GM21515 (cell line): ENCODE results near the gene MPP3.
"Not testable (repeated sequence)": the region's sequence is repeated elsewhere in the genome, so short reads cannot be mapped to it uniquely, and the experiment has no call there.

Experiments used
- ATAC-seq: cut with Tn5 transposase; IDR thresholded peaks from one replicate; pipeline ENCODE4 v1.9.1; 2021; ENCODE audit not compliant: unreplicated experiment

The MPP3 gene

DNA sequence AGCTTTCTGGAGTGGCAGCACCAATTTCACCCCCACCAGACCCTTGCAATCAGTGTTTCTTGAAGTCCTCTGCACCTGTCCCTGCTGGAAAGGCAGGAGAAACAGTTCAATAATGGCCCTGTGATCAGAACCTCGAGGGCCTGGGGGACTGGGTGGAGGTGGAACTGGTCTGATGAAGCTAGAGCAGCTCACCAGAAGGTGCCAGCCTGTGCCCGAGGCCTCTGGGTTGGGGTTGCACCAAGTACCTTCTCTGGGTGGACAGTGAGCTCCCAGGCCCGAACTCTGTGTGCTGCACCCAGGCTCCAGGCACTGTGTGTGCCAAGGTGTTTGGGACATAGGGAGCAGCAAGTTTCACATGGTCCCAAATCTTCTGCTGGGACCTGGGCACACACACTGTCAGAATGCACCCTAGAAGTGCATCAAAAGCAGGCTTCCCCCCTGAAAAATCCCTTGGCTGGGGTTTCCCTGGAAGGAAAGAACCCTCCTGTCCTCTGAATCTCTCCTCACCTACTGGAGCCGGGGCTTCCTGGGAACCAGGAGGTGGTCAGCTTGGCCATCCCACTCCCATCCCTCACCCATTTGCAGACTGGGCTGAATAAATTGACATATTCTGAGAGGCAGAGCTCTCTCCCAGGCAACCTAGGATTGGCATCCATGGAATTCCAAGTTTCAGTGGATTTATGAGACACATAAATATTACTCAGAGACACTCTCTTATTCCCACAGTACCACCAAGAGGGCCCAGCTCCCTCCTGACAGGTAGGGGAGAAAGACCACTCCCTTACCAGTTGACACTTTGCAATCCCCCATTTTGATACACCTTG lies 31.4 kb upstream of the MPP3 start:
- no peak for ATAC-seq

DNA sequence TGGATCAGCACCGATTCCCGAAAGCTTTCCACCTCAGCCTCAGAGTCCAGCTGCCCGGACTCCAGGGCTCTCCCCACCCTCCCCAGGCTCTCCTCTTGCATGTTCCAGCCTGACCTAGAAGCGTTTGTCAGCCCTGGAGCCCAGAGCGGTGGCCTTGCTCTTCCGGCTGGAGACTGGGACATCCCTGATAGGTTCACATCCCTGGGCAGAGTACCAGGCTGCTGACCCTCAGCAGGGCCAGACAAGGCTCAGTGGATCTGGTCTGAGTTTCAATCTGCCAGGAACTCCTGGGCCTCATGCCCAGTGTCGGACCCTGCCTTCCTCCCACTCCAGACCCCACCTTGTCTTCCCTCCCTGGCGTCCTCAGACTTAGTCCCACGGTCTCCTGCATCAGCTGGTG lies 29.0 kb upstream of the MPP3 start:
- ATAC-seq, result no peak

DNA sequence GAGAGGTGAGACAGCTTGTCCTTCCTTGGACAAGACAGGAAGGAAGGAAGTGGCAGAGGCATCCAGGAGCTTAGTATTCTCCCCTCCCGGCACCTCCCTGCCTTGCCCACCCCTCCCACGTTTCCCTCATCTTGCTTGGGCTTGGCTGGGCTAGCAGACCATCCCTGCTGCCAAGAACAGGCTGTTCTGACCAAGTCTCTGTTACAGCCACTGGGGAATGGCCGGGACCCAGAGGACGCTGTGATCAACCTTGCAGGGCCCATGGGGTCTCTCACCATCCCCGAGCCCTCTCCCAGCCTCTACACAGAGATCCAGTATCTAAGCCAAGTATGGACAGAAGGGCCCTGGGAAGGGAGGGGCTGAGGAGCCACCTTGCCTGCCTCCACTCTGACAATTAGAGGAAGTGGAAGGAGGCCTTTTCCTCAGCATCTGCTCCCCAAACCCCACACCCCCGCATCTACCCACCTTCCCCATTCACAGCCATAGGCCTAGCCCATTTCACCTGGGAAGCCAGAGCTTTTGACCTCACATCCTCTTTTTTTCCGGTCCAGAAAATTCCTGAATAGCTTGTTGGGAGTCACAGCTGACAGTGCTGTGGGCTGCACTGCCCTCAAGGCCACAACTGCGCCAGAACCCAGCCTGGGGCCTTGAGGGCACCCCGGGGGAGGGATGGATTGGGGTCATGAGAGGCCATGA lies 28.1 kb upstream of the MPP3 start:
- no peak for ATAC-seq

DNA sequence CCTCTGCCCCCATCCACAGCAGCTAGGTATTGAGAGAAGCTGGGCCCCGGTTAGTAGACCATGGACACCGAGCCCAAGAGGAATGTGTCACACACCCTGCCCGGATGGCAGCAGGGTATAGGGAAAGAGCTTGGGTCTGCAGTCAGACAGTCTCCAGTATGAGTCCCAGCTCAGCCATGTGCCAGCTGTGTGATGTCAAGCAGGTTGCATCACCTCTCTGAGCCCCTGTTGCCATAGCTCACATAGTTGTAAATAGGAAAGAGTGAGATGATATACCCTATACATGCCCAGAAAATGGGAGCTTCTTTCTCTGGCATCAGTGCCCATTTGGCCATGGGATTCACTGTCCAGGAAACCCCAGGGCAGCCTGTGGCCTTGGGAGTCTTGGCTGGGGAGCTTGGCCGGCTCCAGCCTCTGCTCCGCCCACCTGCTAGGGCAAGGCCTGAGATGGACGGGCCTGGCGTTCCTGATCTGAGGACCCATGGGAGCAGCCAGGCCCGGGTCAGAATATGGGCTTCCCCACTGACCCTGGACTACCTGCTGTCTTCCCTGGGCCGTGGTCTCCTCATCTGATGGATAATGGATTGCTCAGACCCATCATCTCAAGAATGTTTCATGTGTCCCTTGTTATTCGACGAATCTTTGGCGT lies 27.3 kb upstream of the MPP3 start:
- ATAC-seq, result no peak

DNA sequence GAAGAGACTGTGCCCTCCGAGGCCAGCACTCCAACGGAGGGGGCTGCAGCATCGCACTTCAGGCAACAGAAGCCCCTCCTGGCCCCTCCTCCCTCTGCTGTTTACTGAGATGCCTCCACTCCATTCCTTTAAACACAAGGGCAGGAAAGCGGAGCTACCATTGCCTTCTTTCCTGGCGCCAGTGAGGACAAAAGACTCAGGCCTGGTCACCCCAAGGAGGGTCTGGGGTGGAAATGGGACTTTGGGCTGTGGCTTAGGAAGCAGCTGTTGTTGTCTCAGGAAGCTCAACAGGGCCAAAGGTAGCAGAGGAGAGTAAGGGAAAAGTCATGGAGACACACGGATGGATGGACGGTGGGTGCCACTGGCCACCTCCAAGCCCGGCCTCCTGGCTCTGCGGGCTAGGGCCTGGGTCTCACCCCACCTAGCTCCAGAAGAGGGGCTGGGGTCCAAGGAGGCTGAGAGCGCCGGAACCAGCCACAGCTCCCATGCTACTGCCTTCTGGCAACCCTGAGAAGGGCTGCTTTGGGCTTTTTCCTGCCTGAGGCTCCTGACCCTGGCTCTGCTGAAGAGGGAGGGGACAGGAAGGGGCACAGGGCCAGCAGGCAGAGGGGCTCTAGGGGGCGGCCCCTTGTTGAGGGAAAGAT lies 25.1 kb upstream of the MPP3 start:
- ATAC-seq, result no peak

DNA sequence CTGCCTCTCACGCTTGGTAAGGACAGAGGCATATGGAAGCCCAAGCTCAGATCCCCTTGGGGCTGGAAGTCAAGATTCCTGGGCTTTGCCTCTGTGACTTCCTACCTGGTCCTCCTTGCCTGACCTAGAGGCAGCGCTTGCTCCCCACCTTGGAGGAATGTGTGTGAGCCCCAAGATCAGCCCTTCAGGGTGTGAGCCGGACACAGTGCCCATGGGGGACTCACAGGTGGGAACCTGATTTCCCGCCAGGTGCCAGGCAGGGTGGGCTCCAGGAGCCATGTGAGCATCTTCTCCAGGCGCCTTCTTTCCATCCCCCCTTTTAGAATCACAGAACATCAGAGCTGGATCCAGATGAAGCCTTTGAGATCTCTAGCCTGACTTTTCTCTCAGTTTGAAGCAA lies 24.2 kb upstream of the MPP3 start:
- no peak for ATAC-seq

DNA sequence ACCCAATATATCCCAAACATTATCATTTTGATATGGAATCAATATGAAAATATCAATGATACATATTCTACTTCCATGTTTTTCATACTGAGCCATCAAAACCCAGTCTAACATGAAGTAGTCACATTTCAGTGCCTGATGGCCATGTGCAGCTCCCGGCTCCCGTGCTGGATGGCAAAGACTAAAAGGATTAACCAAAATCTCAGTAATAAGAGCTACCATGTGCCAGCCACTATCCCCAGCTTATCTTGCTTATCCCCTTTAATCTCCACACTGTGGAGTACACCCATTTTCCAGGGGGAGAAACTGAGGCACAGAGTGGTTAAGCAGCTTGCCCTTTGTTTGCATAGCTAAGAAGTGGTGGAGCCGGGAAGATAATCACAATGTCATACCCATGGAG lies 23.2 kb upstream of the MPP3 start:
- no peak for ATAC-seq

DNA sequence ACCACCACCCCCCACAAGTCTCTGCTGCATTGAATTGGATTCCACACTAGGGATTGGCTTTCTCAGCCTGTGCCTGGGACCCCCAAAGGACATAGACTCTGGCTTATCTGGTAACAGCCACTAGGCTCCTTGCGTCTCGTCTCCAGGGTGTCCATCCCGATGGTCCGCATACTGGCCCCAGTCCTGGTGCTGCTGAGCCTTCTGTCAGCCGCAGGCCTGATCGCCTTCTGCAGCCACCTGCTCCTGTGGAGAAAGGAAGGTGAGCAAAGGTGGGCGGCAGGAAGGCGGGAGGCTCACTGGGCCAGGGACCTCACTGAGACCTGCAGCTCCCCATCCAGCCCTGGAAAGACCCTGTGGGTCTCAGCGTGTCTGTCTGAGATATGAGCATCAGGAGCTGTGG lies 22.1 kb upstream of the MPP3 start:
- no peak for ATAC-seq

DNA sequence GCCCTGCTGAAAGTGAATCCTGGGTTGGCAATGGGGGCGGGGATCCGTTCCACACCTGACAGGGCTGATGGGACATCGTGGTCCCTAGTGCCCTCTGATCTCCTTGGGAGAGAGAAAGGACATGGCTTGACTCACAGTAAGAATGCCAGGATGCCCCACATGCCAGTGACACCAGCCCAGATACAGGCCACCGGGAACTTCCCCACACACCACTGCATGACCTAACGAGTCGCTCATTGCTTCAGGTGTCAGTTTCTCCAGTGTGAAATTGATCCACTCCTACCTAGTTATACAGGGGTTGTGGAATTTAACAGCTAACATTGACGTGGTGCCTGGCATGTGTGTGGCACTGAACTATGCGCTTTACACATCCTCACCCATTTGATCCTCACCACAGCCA lies 21.6 kb upstream of the MPP3 start:
- no peak for ATAC-seq

DNA sequence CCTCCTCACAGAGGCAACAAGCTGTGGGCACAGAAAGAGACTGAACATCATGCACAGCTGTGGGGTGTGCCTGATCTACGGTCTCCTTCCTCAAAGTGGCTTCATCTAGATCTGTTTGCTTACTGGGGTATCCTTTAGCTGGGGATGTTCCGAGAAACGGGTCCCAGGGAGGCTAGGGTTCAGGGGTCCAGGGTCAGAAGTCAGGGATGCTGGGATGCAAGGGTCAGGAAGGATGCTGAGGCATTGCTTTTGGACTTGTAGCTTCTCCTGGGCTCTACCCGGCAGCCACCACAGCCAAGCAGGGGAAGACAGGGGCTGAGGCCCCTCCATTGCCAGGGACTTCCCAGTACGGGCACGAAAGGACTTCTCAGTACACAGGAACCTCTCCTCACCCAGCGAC lies 20.6 kb upstream of the MPP3 start:
- ATAC-seq, result no peak

DNA sequence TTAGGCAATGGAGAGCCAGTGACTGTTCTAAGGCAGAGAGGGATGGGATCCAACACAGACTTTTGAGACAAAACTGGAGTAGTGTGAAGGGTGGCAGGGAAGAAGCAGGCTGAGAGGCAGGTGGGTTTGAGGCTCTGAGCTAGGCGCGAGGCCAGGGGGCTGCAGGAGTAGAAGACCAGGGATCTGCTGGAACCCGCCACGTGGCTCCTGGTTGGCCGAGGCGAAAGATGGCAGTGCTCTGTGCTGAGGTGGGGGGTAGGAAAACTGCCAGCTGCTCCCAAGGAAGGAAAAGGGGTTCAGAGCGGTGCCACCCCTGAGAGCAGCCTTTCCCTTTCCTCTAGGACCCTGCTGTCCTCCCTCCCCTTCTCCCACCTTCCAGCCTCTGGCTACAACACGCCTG lies 19.6 kb upstream of the MPP3 start:
- no peak for ATAC-seq

DNA sequence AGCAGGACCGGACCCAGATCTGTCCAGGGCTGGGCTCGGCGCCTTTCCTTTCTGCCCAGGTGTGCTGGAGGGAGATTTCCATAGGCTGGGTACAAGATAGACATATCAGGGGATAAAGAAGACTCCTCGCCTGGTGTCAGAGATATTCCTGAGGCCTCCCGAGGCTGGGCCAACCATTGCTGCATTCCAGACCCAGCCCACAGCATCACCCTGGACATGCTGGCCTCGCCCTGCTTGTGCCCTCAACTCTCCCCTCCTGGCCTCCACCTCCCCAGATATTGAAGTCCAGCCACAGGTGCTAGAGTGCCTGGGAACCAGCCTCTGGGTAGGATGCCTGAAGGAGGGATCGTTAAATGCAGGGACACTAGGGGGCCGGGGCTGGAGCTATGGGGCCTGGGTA lies 16.2 kb upstream of the MPP3 start:
- ATAC-seq, result no peak

DNA sequence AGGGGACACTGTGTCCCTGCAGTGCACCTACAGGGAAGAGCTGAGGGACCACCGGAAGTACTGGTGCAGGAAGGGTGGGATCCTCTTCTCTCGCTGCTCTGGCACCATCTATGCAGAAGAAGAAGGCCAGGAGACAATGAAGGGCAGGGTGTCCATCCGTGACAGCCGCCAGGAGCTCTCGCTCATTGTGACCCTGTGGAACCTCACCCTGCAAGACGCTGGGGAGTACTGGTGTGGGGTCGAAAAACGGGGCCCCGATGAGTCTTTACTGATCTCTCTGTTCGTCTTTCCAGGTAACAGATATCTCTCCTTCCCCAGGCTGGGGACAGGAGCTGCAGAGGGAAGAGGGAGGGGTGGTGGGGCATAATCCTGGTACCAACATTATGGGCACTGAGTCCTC lies 15.7 kb upstream of the MPP3 start:
- no peak for ATAC-seq

DNA sequence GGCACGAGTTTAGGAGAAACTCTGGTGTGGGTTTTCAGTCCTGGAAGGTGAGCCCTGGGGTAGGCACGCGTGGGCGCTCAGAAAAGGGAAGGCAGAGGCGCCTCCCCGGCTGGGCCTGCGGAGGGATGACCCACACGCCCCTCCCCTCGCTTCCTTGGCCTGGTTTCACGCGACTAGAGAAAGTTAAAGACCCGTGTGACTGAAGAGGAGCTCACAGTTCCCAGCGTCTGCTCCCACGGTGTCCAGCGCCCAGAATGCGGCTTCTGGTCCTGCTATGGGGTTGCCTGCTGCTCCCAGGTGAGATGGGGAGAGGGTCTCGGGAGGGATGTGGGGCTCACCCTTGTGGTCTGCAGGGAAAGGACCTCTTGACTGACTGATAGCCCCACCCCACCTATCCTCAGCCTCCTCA lies 14.0 kb upstream of the MPP3 start, which contains the start of gene CD300LG:
Gene CD300LG (plus strand): TSS at position 214 of the 409 bp plus-strand sequence. CDS start 41 bp downstream, at position 255.
- ATAC-seq, result no peak

DNA sequence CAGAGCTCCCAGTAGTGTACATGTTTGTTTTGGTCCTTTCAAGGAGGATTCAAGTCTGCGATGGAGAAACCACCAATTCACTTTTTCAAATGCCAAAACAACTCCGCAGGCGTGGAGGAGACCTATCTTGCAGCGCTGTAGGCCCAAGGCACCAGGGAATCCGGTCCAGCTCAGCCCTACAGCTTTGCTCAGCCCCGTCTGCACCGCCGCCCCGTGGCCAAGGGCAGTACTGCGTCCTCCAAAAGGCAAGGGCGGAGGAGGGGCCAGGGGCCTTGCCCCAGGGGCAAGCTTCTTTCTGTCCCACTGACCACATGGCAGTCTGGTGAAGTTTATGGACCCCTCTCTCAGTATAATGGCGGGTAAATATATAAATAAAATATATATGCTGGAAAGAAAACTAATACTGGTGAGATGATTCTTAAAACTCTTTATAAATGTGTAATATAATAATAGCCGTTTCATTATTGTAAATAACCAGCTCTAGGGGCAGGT lies 13.3 kb upstream of the MPP3 start:
- ATAC-seq, result no peak

DNA sequence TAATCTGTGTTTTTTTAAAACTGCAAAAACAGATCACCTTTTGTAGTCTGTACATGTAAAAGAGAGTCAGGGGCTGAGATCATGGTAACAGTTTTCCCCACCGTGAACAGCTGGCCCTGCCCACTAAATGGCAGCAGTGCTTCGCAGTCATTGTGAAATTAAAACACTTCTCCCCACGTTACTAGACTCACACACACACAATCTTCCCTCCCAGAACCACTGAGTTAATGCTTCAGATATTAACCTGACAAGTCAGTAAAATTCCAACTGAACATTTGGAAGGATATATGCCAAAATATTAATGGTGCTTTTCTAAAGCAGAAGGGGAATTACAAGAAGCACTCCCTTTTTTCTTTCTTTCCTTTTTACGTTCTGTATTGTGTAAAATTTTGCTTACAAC lies 12.8 kb upstream of the MPP3 start:
- ATAC-seq, result no peak

DNA sequence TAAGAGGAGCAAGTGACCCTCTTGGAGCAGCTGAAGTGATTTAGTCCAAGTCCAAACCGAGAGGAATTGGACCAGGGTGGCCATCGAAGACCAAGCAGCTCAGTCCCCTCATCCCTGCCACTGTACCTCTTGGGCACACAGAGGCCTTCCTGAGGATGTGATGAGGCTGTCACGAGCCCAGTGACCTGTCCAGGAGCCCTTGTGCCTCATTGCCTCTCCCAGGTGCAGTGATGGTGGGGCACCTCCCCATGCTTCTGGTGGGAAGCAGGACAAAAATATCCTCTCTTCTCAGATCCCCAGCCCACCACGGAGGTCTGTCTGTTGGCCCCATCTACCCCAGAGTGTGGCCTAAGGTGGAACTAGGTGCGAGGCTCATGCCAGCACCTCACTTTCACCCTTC lies 11.3 kb upstream of the MPP3 start:
- no peak for ATAC-seq

DNA sequence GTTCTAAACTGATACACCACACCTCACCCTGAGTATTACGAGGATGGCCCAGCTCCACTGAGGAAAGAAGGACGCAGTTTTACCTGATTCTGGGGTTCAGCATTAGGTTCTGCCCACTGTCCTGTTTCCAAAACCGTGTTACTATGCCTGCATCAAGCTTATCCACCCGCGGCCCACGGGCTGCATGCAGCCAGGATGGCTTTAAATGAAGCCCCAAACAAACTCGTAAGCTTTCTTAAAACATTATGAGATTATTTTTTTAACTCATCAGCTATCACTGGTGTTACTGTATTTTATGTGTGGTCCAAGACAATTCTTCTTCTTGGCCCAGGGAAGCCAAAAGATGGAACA lies 10.0 kb upstream of the MPP3 start:
- ATAC-seq, result no peak

DNA sequence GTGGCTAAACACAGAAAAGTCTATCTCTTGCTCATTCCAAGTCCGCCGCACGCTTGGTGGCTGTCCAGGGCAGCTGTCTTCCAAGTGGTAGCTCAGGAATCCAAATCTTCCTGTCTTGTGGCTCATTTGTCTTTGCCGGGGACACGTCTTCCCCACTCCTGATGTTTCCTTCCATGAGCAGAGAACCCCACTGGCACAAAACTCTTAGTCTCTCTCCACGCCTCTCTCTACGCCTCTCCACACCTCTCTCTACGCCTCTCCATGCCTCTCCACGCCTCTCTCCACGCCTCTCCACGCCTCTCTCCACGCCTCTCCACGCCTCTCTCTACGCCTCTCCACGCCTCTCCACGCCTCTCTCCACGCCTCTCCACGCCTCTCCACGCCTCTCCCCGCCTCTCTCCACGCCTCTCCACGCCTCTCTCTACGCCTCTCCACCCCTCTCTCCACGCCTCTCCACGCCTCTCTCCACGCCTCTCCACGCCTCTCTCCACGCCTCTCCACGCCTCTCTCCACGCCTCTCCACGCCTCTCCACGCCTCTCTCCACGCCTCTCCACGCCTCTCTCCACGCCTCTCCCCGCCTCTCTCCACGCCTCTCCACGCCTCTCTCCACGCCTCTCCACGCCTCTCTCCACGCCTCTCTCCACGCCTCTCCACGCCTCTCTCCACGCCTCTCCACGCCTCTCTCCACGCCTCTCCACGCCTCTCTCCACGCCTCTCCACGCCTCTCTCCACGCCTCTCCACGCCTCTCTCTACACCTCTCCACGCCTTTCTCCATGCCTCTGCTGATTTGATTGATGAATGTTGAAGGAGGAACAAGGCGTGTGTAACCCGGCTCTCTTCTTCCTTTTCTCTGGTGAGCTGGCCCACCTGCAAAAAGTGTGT lies 9.4 kb upstream of the MPP3 start:
- not testable (repeated sequence) for ATAC-seq

DNA sequence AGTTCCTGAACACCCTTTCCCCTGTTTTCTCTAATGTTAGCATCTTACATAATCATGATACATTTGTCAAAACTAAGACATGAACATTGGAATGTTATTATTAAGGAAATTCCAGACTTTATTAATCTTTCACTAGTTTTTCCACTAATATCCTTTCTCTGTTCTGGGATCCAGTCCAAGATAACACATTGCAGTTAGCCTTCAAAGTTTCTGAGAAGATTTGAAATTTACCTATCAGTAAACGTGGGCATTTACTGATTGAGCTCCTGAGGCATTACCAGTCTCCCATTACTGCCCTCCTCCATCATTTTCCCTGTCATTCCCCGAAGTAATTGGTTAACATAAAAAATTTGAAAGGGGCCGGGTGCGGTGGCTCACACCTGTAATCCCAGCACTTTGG lies 8.3 kb upstream of the MPP3 start:
- ATAC-seq, result no peak

DNA sequence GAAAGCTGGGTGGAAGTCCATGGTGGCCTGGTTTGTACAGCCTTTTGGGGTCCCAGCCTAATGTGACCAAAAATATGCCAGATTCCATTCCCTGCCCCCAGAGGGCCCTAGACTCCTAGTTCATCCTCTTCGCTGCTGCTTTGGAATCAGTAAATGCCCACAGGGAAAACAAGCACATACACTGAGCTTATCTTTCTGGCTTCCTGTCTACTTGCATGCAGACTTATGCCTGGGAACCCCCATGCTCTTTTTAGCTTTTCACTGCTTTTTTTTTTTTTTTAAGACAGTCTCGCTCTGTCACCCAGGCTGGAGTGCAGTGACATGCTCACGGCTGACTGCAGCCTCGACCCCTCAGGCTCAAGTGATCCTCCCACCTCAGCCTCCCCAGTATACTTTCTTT lies 7.9 kb upstream of the MPP3 start:
- ATAC-seq, result no peak
